OCI-LY7 (cell line): ENCODE data around the gene SPINK2. TPM values are rescaled to one million over a fixed set of nuclear protein-coding genes. Genes with fewer than 3 reads are reported as not detected.
A peak's percentile ranks its signal among the peaks of the same experiment; 100 is the strongest.

ENCODE experiments used
- BruUV-seq: library from RNA; stranded (reverse); fragments of 400-500 nt; replicated peaks from 2 replicates; lab custom pipeline; 2021; lab: Mats Ljungman, UMichigan
- CTCF ChIA-PET: fragments of 300-600 bp; sonication (Branson Sonifier 250); formaldehyde crosslinking; loops from one replicate; lab custom pipeline; 2022; ENCODE audit warnings: antibody characterized with exemption; ENCODE audit not compliant: unreplicated experiment; lab: Charles Lee
- POLR2A ChIA-PET: fragments of 300-600 bp; sonication (Branson Sonifier 250); formaldehyde crosslinking; loops from one replicate; lab custom pipeline; 2022; ENCODE audit warnings: antibody characterized with exemption; lab: Charles Lee
- DNase-seq: peaks from one replicate; pipeline ENCODE4 v3.0.0-alpha.2; 2015; ENCODE audit warnings: low spot score
- H2AFZ ChIP-seq: fragments of 200-600 bp; sonication (generic), shearing (Covaris generic); 2 replicates; pipeline ENCODE4 v1.6.1; 2014; ENCODE audit warnings: mild to moderate bottlenecking, antibody characterized with exemption, low read length, moderate library complexity
- H3K27ac ChIP-seq: fragments of 200-600 bp; sonication (generic); 2 replicates; pipeline ENCODE4 v1.5.1; 2014; ENCODE audit warnings: mixed run types, low read depth, mild to moderate bottlenecking, moderate library complexity, low read length, inconsistent platforms; ENCODE audit not compliant: poor library complexity, severe bottlenecking
- H3K36me3 ChIP-seq: fragments of 200-600 bp; sonication (generic); 2 replicates; pipeline ENCODE4 v1.6.1; 2014; ENCODE audit warnings: mild to moderate bottlenecking, antibody characterized with exemption, low read length, moderate library complexity, mixed read lengths; ENCODE audit not compliant: insufficient read depth
- H3K4me1 ChIP-seq: fragments of 200-600 bp; sonication (generic); 2 replicates; pipeline ENCODE4 v1.5.1; 2014; ENCODE audit warnings: mild to moderate bottlenecking, low read length; ENCODE audit not compliant: insufficient read depth, poor library complexity, severe bottlenecking
- H3K4me2 ChIP-seq: fragments of 200-600 bp; sonication (generic); 2 replicates; pipeline ENCODE4 v1.6.1; 2014; ENCODE audit warnings: mild to moderate bottlenecking, low read length
- H3K4me3 ChIP-seq: fragments of 200-600 bp; sonication (generic); 2 replicates; pipeline ENCODE4 v1.5.1; 2014; ENCODE audit warnings: mild to moderate bottlenecking, low read depth, low read length; ENCODE audit not compliant: poor library complexity, severe bottlenecking
- H3K79me2 ChIP-seq: fragments of 200-600 bp; sonication (generic); 2 replicates; pipeline ENCODE4 v1.6.1; 2016; ENCODE audit warnings: low read depth, mild to moderate bottlenecking, low read length, moderate library complexity, mixed read lengths; ENCODE audit not compliant: insufficient read depth
- H3K9me2 ChIP-seq: fragments of 200-600 bp; sonication (generic); 2 replicates; pipeline ENCODE4 v1.6.1; 2016; ENCODE audit warnings: mild to moderate bottlenecking, low read length, mixed read lengths; ENCODE audit not compliant: insufficient read depth
- H3K9me3 ChIP-seq: fragments of 200-600 bp; sonication (generic); 2 replicates; pipeline ENCODE4 v1.6.1; 2014; ENCODE audit warnings: mild to moderate bottlenecking, mixed run types, low read length, mixed read lengths
- H4K20me1 ChIP-seq: fragments of 200-600 bp; sonication (generic); 2 replicates; pipeline ENCODE4 v1.6.1; 2014; ENCODE audit warnings: mild to moderate bottlenecking, antibody characterized with exemption, low read length, moderate library complexity, mixed read lengths; ENCODE audit not compliant: insufficient read depth
- EZH2phosphoT487 ChIP-seq: fragments of 200-600 bp; sonication (generic); IDR thresholded peaks from 2 replicates; pipeline ENCODE4 v1.6.1; 2018; ENCODE audit warnings: low read depth, borderline replicate concordance, mild to moderate bottlenecking, mixed run types, antibody characterized with exemption, low read length, moderate library complexity, mixed read lengths
- intact Hi-C: fragments of 100-400 bp; cut with micrococcal nuclease; formaldehyde crosslinking; loops from one replicate; pipeline ENCODE4 v1.10.0; 2022; ENCODE audit not compliant: unreplicated experiment
- total RNA-seq, 2 experiments: library from RNA; depleted of rRNA in 1 of 2; stranded (reverse); fragments of >200 nt in 1 of 2; shearing (Covaris generic) in 1 of 2; gene quantifications; 2 replicates each; pipeline ENCODE4 v1.2.3, GENCODE V29; 2014 to 2022
- TF ChIP-seq, protein P1 (sequence below): fragments of 200-600 bp; sonication (generic); conservative IDR thresholded peaks from 2 replicates; pipeline ENCODE4 v1.5.1; 2014; ENCODE audit warnings: mild to moderate bottlenecking, antibody characterized with exemption, low read length, moderate library complexity, mixed read lengths

The SPINK2 gene
- total RNA-seq, 2 experiments from 2014 or later = 3.0 to 15.1 TPM

DNA sequence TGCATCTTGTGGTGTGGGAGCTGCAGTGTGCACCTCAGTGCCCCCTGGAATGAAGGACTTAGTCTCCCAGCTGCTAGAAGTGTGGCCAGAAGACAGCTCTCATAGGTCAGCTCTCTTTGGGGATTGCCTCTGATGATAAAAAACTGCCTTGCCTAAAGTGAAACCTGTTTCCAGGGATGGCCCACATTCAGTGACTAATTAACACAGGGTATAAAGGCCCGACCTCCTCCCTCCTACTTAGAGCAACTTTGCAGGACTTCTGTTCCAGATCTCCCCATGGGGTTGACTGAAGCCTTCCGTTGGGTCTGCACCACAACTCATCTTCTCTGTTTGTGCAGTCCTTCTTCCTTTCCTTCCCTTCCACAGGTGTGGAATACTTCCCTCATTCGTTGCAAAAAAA, 53.2 kb downstream of the SPINK2 start:
- Histone ChIP-seq H4K20me1 (no peaks in the 10 kb centered on the region), H3K36me3 (no peaks in the 10 kb centered on the region), H3K4me2 (no peak overlapping the region), H3K9me2 (no peaks in the 10 kb centered on the region), H3K27ac (no peak overlapping the region), H3K79me2 (no peaks in the 10 kb centered on the region), H3K4me1 (peaks cover 11% of the 10 kb centered on the region), H3K4me3 (no peak overlapping the region), H3K9me3 (no peaks in the 10 kb centered on the region), H2AFZ (peak overlapping the region; percentile 25; the same call in 1 of the 2 replicates)
- ChIA-PET POLR2A (interaction anchor here (0.9 to 2.7 kb wide), 3 partner anchors 9 to 28 kb away, joined by 5 to 11 read pairs (median 8); no protein-coding TSS in a partner anchor), CTCF (interaction anchor here (1.2 kb wide), 1 partner anchor 9 kb away, joined by 3 read pairs; no protein-coding TSS in a partner anchor)
- TF ChIP-seq, protein P1, sequence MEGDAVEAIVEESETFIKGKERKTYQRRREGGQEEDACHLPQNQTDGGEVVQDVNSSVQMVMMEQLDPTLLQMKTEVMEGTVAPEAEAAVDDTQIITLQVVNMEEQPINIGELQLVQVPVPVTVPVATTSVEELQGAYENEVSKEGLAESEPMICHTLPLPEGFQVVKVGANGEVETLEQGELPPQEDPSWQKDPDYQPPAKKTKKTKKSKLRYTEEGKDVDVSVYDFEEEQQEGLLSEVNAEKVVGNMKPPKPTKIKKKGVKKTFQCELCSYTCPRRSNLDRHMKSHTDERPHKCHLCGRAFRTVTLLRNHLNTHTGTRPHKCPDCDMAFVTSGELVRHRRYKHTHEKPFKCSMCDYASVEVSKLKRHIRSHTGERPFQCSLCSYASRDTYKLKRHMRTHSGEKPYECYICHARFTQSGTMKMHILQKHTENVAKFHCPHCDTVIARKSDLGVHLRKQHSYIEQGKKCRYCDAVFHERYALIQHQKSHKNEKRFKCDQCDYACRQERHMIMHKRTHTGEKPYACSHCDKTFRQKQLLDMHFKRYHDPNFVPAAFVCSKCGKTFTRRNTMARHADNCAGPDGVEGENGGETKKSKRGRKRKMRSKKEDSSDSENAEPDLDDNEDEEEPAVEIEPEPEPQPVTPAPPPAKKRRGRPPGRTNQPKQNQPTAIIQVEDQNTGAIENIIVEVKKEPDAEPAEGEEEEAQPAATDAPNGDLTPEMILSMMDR = no peak
- no peak for TF ChIP-seq EZH2phosphoT487
- intact Hi-C loops = no loop called here
- no TSS peak for BruUV-seq
- DNase-seq = no peak

DNA sequence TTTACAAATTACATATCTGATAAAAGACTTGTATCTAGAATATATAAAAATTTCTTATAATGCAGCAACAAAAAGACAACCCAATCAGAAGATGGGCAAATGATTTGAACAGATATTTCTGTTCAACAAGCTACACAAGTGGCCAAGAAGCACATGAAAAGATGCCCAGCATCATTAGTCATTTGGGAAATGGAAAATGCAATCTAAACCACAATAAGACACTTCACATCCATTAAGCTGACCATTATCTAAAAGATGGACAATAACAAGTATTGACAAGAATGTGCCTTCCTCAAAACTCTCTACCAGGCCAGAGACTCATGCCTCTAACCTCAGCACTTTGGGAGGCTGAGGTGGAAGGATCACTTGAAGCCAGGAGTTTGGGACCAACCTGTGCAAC, 53.9 kb downstream of the SPINK2 start:
- TF ChIP-seq, protein P1 = no peak
- no peak for TF ChIP-seq EZH2phosphoT487
- Histone ChIP-seq H2AFZ (no peak overlapping the region), H3K79me2 (no peaks in the 10 kb centered on the region), H4K20me1 (no peaks in the 10 kb centered on the region), H3K27ac (no peak overlapping the region), H3K4me3 (no peak overlapping the region), H3K4me2 (no peak overlapping the region), H3K4me1 (peaks cover 19% of the 10 kb centered on the region), H3K36me3 (no peaks in the 10 kb centered on the region), H3K9me3 (no peaks in the 10 kb centered on the region), H3K9me2 (no peaks in the 10 kb centered on the region)
- intact Hi-C loops = no loop called here
- ChIA-PET CTCF (interaction anchor here (1.2 kb wide), 1 partner anchor 10 kb away, joined by 3 read pairs; no protein-coding TSS in a partner anchor), POLR2A (interaction anchor here (1.1 to 2.7 kb wide), 4 partner anchors 10 to 300 kb away, joined by 4 to 11 read pairs (median 6); no protein-coding TSS in a partner anchor)
- no TSS peak for BruUV-seq
- no peak for DNase-seq

- Histone ChIP-seq H3K36me3 (no peaks in the 10 kb centered on the region), H3K9me3 (no peaks in the 10 kb centered on the region), H3K4me2 (no peak overlapping the region), H3K79me2 (no peaks in the 10 kb centered on the region), H3K4me1 (peaks cover 33% of the 10 kb centered on the region), H3K27ac (no peak overlapping the region), H3K9me2 (no peaks in the 10 kb centered on the region), H4K20me1 (no peaks in the 10 kb centered on the region), H2AFZ (peak overlapping the region; percentile 7; the same call in 1 of the 2 replicates), H3K4me3 (no peak overlapping the region)
- CTCF ChIA-PET = no interaction called here
- TF ChIP-seq, protein P1 = no peak
- TF ChIP-seq EZH2phosphoT487 = no peak
- BruUV-seq = no TSS peak
- intact Hi-C loops = no loop called here
- POLR2A ChIA-PET = interaction anchor here (0.6 kb wide), 1 partner anchor 25 kb away, joined by 5 read pairs; no protein-coding TSS in a partner anchor
- no peak for DNase-seq
Measured at GRCh38 chr4:56764775-56765174, 56.7 kb downstream of the SPINK2 start.
